SJCRH30 (cell line): Measurements from ENCODE around the gene L1CAM. TPM values are rescaled to one million over a fixed set of nuclear protein-coding genes. Genes with fewer than 3 reads are reported as not detected.
"Not testable (repeated sequence)": the region's sequence is repeated elsewhere in the genome, so short reads cannot be mapped to it uniquely, and the experiment has no call there.

Source experiments
- DNase-seq, 2 experiments: peaks; one replicate each; pipeline ENCODE4 v3.0.0-alpha.2; 2015 to 2020
- H3K27ac ChIP-seq: fragments of 250-450 bp; sonication (Bioruptor Pico); 2 replicates; pipeline ENCODE4 v1.5.1; 2020; ENCODE audit warnings: mild to moderate bottlenecking, moderate library complexity
- H3K27me3 ChIP-seq: fragments of 250-450 bp; sonication (Bioruptor Pico); 2 replicates; pipeline ENCODE4 v1.5.1; 2020; ENCODE audit warnings: mild to moderate bottlenecking, moderate library complexity
- H3K36me3 ChIP-seq: fragments of 250-450 bp; sonication (Bioruptor Pico); 2 replicates; pipeline ENCODE4 v1.5.1; 2020; ENCODE audit warnings: mild to moderate bottlenecking, moderate library complexity
- H3K4me1 ChIP-seq: fragments of 250-450 bp; sonication (Bioruptor Pico); 2 replicates; pipeline ENCODE4 v1.5.1; 2020; ENCODE audit warnings: mild to moderate bottlenecking, moderate library complexity
- H3K4me3 ChIP-seq: fragments of 250-450 bp; sonication (Bioruptor Pico); 2 replicates; pipeline ENCODE4 v1.5.1; 2020; ENCODE audit warnings: mild to moderate bottlenecking, moderate library complexity
- H3K9me3 ChIP-seq: fragments of 250-450 bp; sonication (Bioruptor Pico); replicated peaks from 2 replicates; pipeline ENCODE4 v1.5.1; 2020; ENCODE audit warnings: mild to moderate bottlenecking, moderate library complexity
- total RNA-seq: library from RNA; depleted of rRNA; stranded (reverse); fragments of >200 nt; shearing (Covaris generic); gene quantifications from 2 replicates; pipeline ENCODE4 v1.2.3, GENCODE V29; 2014

The L1CAM gene
- total RNA-seq, 1 experiment from 2014 or later = 14.2 TPM

GRCh38 chrX:153829549-153829798 is 56.5 kb downstream of the L1CAM start:
- no peaks in the 10 kb centered on the region for H3K27me3 ChIP-seq
- no peak for DNase-seq
- H3K27ac ChIP-seq = no peak overlapping the region
- H3K36me3 ChIP-seq = no peaks in the 10 kb centered on the region
- no peaks in the 10 kb centered on the region for H3K9me3 ChIP-seq
- H3K4me3 ChIP-seq = peak overlapping the region; percentile 56
- H3K4me1 ChIP-seq = no peaks in the 10 kb centered on the region

- no peak overlapping the region for H3K27ac ChIP-seq
- H3K27me3 ChIP-seq = no peaks in the 10 kb centered on the region
- H3K4me1 ChIP-seq = no peaks in the 10 kb centered on the region
- H3K4me3 ChIP-seq = peak overlapping the region; percentile 56
- DNase-seq = peak; percentile 25 to 34
- H3K9me3 ChIP-seq = no peaks in the 10 kb centered on the region
- no peaks in the 10 kb centered on the region for H3K36me3 ChIP-seq
Measured at GRCh38 chrX:153828723-153829548, 57.0 kb downstream of the L1CAM start.

GRCh38 chrX:153828308-153828707 is 57.7 kb downstream of the L1CAM start:
- Histone ChIP-seq H3K27me3 (no peaks in the 10 kb centered on the region), H3K4me3 (no peak overlapping the region), H3K27ac (no peak overlapping the region), H3K9me3 (no peaks in the 10 kb centered on the region), H3K4me1 (no peaks in the 10 kb centered on the region), H3K36me3 (no peaks in the 10 kb centered on the region)
- DNase-seq = no peak

DNA sequence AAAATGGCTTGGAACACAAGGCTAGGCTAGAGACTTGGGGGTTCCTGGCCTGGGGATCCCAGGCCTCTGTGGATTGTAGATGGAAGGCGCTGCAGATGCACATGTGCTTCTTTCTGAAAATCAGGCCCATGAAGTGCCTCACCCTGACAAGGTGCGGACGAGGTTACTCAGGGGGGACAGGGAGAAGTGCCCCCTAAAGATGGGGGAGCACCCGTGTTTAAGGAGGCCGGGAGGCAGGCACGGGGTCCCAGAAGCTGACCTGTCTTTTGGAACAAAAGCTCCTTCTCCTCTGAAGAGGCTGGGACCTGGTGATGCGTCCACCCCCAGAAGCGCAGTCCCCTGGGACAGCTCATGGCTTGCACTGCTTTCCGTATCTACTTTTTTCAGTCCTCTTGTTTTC is 58.1 kb downstream of the L1CAM start:
- Histone ChIP-seq H3K4me3 (no peak overlapping the region), H3K4me1 (no peaks in the 10 kb centered on the region), H3K27ac (no peak overlapping the region), H3K9me3 (no peaks in the 10 kb centered on the region), H3K27me3 (no peaks in the 10 kb centered on the region), H3K36me3 (no peaks in the 10 kb centered on the region)
- DNase-seq = no peak

- Histone ChIP-seq H3K4me1 (no peaks in the 10 kb centered on the region), H3K27me3 (no peaks in the 10 kb centered on the region), H3K4me3 (no peak overlapping the region), H3K27ac (no peak overlapping the region), H3K9me3 (no peaks in the 10 kb centered on the region), H3K36me3 (no peaks in the 10 kb centered on the region)
- no peak for DNase-seq
Measured at GRCh38 chrX:153827016-153827415, 59.0 kb downstream of the L1CAM start.

GRCh38 chrX:153825042-153825441 is 60.9 kb downstream of the L1CAM start:
- DNase-seq = no peak
- Histone ChIP-seq H3K36me3 (no peaks in the 10 kb centered on the region), H3K27ac (no peak overlapping the region), H3K4me1 (no peaks in the 10 kb centered on the region), H3K4me3 (no peak overlapping the region), H3K27me3 (no peaks in the 10 kb centered on the region), H3K9me3 (no peaks in the 10 kb centered on the region)

DNA sequence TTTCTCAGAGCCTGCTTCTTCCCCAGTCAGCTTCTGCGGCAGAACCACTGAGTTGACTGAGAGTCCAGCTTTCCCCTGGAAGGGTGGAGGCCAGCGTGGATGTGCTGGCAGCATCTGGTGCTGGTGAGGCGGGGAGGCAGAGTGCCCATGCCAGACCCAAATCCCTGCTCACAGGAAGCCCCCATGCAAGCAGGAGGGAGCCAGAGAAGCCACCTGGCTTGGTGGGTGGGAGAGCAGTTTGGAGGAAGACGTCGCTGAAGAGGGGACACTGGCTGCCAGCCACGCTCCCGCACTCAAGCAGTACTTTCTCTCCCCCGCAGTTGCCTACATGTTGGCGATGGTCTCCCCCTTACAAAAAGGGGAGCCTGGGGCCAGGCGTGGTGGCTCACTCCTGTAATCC is 61.6 kb downstream of the L1CAM start:
- no peaks in the 10 kb centered on the region for H3K4me1 ChIP-seq
- H3K4me3 ChIP-seq = no peak overlapping the region
- H3K27ac ChIP-seq = no peak overlapping the region
- no peaks in the 10 kb centered on the region for H3K36me3 ChIP-seq
- H3K9me3 ChIP-seq = no peaks in the 10 kb centered on the region
- DNase-seq = no peak
- no peaks in the 10 kb centered on the region for H3K27me3 ChIP-seq

- H3K4me1 ChIP-seq = no peaks in the 10 kb centered on the region
- H3K27me3 ChIP-seq = no peaks in the 10 kb centered on the region
- H3K36me3 ChIP-seq = no peaks in the 10 kb centered on the region
- H3K4me3 ChIP-seq = no peak overlapping the region
- H3K27ac ChIP-seq = no peak overlapping the region
- H3K9me3 ChIP-seq = no peaks in the 10 kb centered on the region
- no peak for DNase-seq
Measured at GRCh38 chrX:153821066-153821465, 64.9 kb downstream of the L1CAM start.

GRCh38 chrX:153820601-153821000 is 65.4 kb downstream of the L1CAM start:
- H3K27ac ChIP-seq = no peak overlapping the region
- H3K36me3 ChIP-seq = no peaks in the 10 kb centered on the region
- no peaks in the 10 kb centered on the region for H3K9me3 ChIP-seq
- H3K27me3 ChIP-seq = no peaks in the 10 kb centered on the region
- H3K4me1 ChIP-seq = no peaks in the 10 kb centered on the region
- no peak overlapping the region for H3K4me3 ChIP-seq
- DNase-seq = no peak

DNA sequence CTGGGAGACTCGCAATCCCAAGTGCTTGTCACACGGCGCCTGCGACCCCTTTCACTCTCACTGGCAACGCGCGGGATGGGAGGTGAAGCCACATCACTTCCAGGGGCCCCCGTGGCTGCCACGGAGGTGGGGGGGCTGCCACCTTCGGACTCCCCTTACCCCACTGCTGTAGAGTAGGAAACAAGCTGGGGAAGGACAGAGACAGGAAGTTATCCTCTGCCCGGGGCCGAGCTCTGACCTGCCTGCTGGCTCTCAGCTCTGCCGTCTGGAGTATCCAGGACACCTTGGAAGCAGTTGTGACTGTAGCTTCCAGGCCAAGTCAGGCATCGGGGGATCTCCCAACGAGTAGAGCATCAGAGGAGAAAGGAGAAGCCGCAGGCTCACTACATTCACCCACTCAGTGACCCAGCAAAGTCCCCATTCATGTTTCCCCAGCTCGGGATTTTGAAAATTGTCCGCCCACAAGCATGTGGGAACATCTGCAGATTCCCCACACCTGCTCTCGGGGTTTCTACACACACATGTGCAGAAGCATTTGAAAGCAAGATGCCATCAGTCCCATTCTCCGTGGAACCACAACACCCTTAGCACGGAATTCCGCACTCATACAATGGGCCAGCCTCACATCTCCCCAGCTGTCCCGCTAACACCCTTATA is 66.5 kb downstream of the L1CAM start:
- Histone ChIP-seq H3K9me3 (no peaks in the 10 kb centered on the region), H3K36me3 (no peaks in the 10 kb centered on the region), H3K4me3 (peak overlapping the region; percentile 50), H3K27me3 (no peaks in the 10 kb centered on the region), H3K4me1 (no peaks in the 10 kb centered on the region), H3K27ac (peak overlapping the region; percentile 33)
- peak in 1 of 2 experiments; percentile 31 for DNase-seq

GRCh38 chrX:153818571-153819383 is 67.2 kb downstream of the L1CAM start:
- Histone ChIP-seq H3K27ac (peak overlapping the region; percentile 33), H3K27me3 (no peaks in the 10 kb centered on the region), H3K9me3 (no peaks in the 10 kb centered on the region), H3K36me3 (no peaks in the 10 kb centered on the region), H3K4me3 (peak overlapping the region; percentile 50), H3K4me1 (no peaks in the 10 kb centered on the region)
- peak in 1 of 2 experiments; percentile 36 for DNase-seq

GRCh38 chrX:153818064-153818463 is 67.9 kb downstream of the L1CAM start:
- not testable (repeated sequence) for H3K27ac ChIP-seq, H3K27me3 ChIP-seq, H3K9me3 ChIP-seq, H3K36me3 ChIP-seq, DNase-seq, H3K4me3 ChIP-seq, H3K4me1 ChIP-seq

DNA sequence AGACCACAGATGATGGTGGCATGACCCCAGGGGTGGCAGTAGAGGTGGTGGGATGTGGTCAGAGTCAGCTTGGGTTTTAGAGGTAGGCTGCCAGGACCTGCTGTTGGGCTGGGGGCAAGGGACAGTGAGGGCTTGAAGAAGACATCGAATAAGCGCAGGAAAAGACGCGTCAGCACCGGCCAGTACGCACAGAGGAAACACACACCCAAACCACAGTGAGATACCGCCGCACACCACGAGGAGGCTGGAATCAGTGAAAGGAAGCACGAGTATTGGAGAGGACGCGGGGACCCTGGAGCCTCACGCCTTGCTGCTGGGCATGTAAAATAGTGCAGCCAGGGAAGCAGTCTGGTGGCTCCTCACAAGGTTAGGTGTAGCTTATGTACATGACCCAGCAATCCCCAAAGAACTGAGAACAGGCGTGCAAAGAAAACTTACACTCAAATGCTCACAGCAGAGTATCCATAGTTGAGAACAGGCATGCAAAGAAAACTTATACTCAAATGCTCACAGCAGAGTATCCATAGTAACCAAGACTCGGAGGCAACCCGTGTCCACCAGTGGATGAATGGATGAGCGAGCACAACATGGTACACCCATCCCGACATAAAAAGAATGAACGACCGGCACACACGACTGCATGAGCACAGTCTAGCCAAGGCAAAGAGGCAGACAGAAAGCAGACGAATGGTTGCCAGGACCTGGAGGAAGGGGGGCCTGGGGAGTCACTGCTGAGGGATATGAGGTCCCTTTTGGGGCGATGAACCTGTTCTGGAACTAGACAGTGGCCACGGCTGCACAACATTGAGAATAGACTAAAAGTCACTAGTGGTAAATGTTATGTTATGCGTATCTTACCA is 68.9 kb downstream of the L1CAM start:
- H3K9me3 ChIP-seq = no peaks in the 10 kb centered on the region
- DNase-seq = no peak
- H3K4me1 ChIP-seq = no peaks in the 10 kb centered on the region
- no peaks in the 10 kb centered on the region for H3K27me3 ChIP-seq
- H3K4me3 ChIP-seq = no peak overlapping the region
- H3K36me3 ChIP-seq = no peaks in the 10 kb centered on the region
- no peak overlapping the region for H3K27ac ChIP-seq

- no peak for DNase-seq
- H3K4me3 ChIP-seq = no peak overlapping the region
Measured at GRCh38 chrX:153814591-153815315, 71.2 kb downstream of the L1CAM start.

More at GRCh38 chrX:153814591-153815315, 71.2 kb downstream of the L1CAM start:
- no peak overlapping the region for H3K27ac ChIP-seq
- H3K4me1 ChIP-seq = no peaks in the 10 kb centered on the region
- no peaks in the 10 kb centered on the region for H3K36me3 ChIP-seq
- no peaks in the 10 kb centered on the region for H3K27me3 ChIP-seq
- H3K9me3 ChIP-seq = no peaks in the 10 kb centered on the region
